Hepatocyte (in vitro differentiated cells): ENCODE measurements around the gene LDB3.

Experiments used
- CTCF ChIP-seq: fragments of 200-600 bp; sonication (generic); IDR thresholded peaks from 2 replicates; pipeline ENCODE4 v1.5.1; 2016; ENCODE audit warnings: antibody characterized with exemption, mild to moderate bottlenecking; ENCODE audit not compliant: poor library complexity
- EZH2 ChIP-seq: fragments of 200-600 bp; sonication (generic); IDR thresholded peaks from 2 replicates; pipeline ENCODE4 v1.6.1; 2016; ENCODE audit warnings: antibody characterized with exemption, mild to moderate bottlenecking, borderline replicate concordance
- EZH2phosphoT487 ChIP-seq: fragments of 200-600 bp; sonication (generic); IDR thresholded peaks from one replicate; pipeline ENCODE4 v1.6.1; 2018; ENCODE audit warnings: antibody characterized with exemption, mild to moderate bottlenecking, low read depth, moderate library complexity; ENCODE audit not compliant: unreplicated experiment, severe bottlenecking

DNA sequence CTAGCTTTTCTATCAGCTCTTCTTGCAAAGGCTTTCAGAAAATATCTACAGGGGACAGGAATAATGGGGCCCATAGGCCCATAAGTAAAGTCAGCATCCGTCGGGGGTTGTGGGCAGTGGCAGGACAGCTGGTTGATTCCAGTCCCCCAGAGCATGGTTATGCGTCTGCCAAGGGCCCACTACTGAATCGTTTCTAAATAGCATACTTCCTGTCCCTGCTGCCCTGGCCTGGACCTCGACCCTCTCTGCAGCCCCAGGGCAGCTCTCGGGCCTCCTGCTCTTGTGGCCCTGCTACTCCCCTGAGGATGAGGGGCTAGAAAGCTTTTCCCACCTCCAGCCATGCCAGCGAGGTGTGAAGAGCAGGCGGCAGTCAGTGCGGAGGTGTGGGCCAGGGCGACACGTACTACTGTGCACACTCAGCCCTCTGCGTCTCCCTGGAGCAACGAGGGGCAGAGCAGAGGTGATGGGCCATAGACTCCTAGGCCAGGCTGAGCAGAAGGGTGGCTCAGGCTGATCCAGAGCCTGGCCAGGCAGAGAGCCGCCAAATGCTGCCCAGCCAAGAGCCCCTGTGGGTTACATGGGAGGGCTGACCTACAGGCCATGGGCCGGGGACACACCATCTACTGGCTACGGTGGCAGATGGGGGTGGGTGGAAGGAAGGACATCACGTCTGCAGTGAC, 18.7 kb upstream of the LDB3 start:
- no peak for TF ChIP-seq CTCF
- TF ChIP-seq EZH2: no peak
- TF ChIP-seq EZH2phosphoT487: no peak
